ENCODE measurements around the gene PTTG1IP2.

The PTTG1IP2 gene

DNA sequence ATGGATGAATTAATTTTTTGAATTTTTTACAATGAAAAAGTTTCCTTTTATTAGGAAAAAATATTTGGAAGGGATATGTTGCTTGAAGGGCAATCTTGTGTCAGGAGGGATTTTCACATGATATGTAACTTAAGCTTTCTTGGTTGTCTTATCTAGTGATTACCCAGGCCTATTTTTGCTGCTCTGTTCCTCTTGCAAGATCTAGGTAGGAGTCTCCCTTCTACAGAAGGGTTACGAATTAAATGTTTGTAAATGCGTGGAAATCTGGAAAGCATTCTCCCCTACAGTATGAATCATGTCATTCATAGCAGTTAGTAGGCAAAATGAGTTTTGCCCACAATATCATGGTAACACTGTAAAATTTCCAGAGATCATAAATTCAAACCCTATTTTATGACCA is 69.0 kb downstream of the PTTG1IP2 start:
- TF ChIP-seq, protein P1, sequence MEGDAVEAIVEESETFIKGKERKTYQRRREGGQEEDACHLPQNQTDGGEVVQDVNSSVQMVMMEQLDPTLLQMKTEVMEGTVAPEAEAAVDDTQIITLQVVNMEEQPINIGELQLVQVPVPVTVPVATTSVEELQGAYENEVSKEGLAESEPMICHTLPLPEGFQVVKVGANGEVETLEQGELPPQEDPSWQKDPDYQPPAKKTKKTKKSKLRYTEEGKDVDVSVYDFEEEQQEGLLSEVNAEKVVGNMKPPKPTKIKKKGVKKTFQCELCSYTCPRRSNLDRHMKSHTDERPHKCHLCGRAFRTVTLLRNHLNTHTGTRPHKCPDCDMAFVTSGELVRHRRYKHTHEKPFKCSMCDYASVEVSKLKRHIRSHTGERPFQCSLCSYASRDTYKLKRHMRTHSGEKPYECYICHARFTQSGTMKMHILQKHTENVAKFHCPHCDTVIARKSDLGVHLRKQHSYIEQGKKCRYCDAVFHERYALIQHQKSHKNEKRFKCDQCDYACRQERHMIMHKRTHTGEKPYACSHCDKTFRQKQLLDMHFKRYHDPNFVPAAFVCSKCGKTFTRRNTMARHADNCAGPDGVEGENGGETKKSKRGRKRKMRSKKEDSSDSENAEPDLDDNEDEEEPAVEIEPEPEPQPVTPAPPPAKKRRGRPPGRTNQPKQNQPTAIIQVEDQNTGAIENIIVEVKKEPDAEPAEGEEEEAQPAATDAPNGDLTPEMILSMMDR (IDR thresholded peaks at IDR 0.05): no peak

DNA sequence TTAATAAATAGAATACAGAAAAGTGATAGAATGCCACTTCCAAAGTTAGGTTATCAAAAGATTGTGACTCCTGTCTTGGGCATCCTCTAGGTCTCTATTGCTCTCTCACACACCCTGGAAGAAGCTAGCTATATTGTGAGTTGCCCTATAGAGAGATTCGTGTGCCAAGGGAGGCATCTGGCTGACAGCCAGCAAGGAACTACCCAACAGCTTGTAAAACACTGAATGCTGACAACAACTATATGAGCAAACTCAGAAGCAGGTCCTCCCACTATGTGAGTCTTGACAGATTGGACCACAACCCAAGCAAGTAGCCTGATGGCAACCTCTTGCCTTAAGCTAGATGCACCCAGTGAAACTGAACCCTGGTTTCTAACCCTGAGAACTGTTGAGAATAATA is 71.0 kb downstream of the PTTG1IP2 start:
- TF ChIP-seq, protein P1 (IDR thresholded peaks at IDR 0.05): no peak

DNA sequence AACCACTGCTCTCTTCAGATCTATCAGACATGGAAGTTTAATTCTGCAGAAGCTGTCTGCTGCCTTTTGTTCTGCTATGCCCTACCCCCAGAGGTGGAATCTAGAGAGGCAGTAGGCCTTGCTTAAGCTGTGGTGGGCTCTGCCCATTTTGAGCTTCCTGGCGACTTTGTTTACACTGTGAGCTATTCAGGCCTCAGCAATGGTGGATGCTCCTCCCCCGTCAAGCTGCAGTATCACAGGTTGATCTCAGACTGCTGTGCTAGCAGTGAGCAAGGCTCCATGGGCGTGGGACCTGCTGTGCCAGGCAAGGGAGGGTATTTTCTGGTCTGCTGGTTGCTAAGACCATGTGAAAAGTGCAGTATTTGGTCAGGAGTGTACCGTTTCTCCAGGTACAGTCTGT is 81.6 kb downstream of the PTTG1IP2 start:
- TF ChIP-seq, protein P1 (IDR thresholded peaks at IDR 0.05): no peak

DNA sequence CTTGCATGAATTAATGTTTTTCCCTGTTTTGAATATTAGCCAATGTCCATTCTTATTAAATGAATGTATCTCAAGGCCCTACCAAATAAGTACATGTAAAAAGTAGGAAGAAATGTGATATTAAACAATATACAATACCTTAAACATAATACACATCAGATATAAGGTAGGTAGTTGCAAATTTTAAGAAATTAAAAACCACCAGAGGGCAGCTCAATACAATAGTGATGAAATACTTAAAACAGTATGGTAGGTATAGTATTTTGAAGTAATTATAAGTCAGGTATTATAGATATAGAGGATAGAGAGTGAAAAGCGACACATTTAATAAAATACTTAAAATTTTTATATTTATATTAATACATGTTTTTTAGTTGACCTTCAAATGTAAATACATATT is 83.1 kb downstream of the PTTG1IP2 start:
- TF ChIP-seq, protein P1 (IDR thresholded peaks at IDR 0.05): peak; percentile 43; the same call in 1 of the 2 replicates

DNA sequence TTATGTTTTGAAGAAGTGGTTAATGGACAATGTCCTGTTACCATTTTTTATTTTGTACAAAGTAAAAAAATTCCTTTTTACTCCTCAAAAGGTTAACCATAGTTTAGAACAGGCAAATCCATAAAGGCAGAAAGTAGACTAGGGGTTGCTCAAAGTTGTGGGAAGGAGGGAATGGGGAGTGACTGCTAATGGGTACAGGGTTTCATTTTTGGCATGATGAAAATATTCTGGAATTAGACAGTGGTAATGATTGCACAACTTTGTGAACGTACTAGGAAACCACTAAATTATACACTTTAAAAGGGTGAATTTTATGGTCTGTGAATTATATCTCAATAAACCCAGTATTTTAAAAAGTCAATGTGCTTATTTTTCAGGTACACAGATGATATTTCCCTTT is 91.3 kb downstream of the PTTG1IP2 start:
- TF ChIP-seq, protein P1 (IDR thresholded peaks at IDR 0.05): no peak

Data from LNCAP (cell line).